Progenitor cell of endocrine pancreas (in vitro differentiated cells): ENCODE measurements around the gene MRAS. TPM values are rescaled to one million over a fixed set of nuclear protein-coding genes. Genes with fewer than 3 reads are reported as not detected.
"Not testable (repeated sequence)": the region's sequence is repeated elsewhere in the genome, so short reads cannot be mapped to it uniquely, and the experiment has no call there.

Experiments used
- DNase-seq: peaks from one replicate; pipeline ENCODE4 v3.0.0; 2021; ENCODE audit warnings: low spot score; ENCODE audit not compliant: unreplicated experiment
- H3K27ac Mint-ChIP-seq: 2 replicates; pipeline ENCODE4 v1.8.0; 2021; ENCODE audit warnings: mild to moderate bottlenecking, moderate library complexity, mixed read lengths
- H3K27me3 Mint-ChIP-seq: 2 replicates; pipeline ENCODE4 v1.8.0; 2021; ENCODE audit warnings: mixed read lengths
- H3K36me3 Mint-ChIP-seq: 2 replicates; pipeline ENCODE4 v1.8.0; 2022; ENCODE audit warnings: mixed read lengths; ENCODE audit not compliant: insufficient read depth
- H3K4me1 Mint-ChIP-seq: 2 replicates; pipeline ENCODE4 v1.8.0; 2021; ENCODE audit warnings: low read depth, mixed read lengths
- H3K4me3 Mint-ChIP-seq: 2 replicates; pipeline ENCODE4 v1.8.0; 2021; ENCODE audit warnings: low read depth, mild to moderate bottlenecking, moderate library complexity, mixed read lengths
- H3K9me3 Mint-ChIP-seq: 2 replicates; pipeline ENCODE4 v1.8.0; 2021; ENCODE audit warnings: low read depth, mixed read lengths
- total RNA-seq: library from RNA; stranded (reverse); gene quantifications from 2 replicates; pipeline ENCODE4 v1.2.1, GENCODE V29; 2021
- TF ChIP-seq, protein P1 (sequence below): fragments of 200-600 bp; sonication (generic); IDR thresholded peaks from one replicate; pipeline ENCODE4 v1.5.0; 2021; ENCODE audit warnings: antibody characterized with exemption, mild to moderate bottlenecking; ENCODE audit not compliant: unreplicated experiment

Gene MRAS
- total RNA-seq, 1 donor from 2014 or later, result 27.7 TPM

DNA sequence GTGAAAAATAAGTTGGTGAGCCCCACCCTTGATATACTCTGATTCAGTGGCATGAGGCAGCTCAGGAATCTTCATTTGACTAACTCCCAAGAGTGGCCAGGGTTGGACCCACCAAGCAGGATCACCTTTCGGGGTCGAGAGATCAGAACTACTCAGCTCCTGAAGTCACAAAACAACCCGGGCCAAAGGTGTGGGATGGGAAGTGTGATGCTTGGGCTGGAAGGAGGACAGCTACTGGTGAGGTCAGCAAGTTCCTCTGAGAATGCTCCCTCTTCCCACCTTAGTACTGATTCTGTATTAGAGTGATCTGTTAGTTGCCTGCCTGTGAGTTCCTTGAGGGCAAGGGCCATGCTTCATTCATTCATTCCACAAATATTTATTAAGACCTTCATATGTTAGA is 101.1 kb downstream of the MRAS start:
- H3K4me3 Mint-ChIP-seq, result no peak overlapping the region
- no peak overlapping the region for H3K27ac Mint-ChIP-seq

DNA sequence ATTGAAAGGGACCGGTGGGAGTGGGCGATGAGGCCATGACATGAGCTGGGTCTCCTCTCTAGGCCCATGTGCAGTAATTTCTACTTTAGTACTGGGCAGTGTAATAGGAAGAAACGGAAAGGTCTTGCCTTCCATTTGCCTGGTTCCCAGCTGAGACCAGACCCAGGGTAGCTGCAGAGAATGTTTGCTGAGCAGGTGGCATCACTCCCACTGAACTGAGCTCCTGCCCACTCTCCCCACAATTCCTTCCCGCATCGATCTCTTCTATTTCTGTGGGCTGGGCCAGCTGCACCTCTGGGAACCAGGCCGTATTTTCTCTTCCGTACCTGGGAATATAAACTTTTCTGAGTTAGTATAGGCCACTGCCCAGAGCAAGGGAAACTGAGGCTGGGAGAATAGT is 101.8 kb downstream of the MRAS start:
- Mint-ChIP-seq H3K27ac (no peak overlapping the region), H3K4me3 (no peak overlapping the region), H3K27me3 (peaks cover 6% of the 10 kb centered on the region), H3K36me3 (no peaks in the 10 kb centered on the region), H3K4me1 (no peaks in the 10 kb centered on the region), H3K9me3 (no peaks in the 10 kb centered on the region)
- TF ChIP-seq, protein P1, sequence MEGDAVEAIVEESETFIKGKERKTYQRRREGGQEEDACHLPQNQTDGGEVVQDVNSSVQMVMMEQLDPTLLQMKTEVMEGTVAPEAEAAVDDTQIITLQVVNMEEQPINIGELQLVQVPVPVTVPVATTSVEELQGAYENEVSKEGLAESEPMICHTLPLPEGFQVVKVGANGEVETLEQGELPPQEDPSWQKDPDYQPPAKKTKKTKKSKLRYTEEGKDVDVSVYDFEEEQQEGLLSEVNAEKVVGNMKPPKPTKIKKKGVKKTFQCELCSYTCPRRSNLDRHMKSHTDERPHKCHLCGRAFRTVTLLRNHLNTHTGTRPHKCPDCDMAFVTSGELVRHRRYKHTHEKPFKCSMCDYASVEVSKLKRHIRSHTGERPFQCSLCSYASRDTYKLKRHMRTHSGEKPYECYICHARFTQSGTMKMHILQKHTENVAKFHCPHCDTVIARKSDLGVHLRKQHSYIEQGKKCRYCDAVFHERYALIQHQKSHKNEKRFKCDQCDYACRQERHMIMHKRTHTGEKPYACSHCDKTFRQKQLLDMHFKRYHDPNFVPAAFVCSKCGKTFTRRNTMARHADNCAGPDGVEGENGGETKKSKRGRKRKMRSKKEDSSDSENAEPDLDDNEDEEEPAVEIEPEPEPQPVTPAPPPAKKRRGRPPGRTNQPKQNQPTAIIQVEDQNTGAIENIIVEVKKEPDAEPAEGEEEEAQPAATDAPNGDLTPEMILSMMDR, result no peak
- DNase-seq, result no peak

More for the DNA sequence above, 101.1 kb downstream of the MRAS start:
- H3K36me3 Mint-ChIP-seq, result no peaks in the 10 kb centered on the region
- no peak for DNase-seq
- H3K4me1 Mint-ChIP-seq, result no peaks in the 10 kb centered on the region
- TF ChIP-seq, protein P1, result no peak
- peaks cover 6% of the 10 kb centered on the region for H3K27me3 Mint-ChIP-seq
- H3K9me3 Mint-ChIP-seq, result no peaks in the 10 kb centered on the region

DNA sequence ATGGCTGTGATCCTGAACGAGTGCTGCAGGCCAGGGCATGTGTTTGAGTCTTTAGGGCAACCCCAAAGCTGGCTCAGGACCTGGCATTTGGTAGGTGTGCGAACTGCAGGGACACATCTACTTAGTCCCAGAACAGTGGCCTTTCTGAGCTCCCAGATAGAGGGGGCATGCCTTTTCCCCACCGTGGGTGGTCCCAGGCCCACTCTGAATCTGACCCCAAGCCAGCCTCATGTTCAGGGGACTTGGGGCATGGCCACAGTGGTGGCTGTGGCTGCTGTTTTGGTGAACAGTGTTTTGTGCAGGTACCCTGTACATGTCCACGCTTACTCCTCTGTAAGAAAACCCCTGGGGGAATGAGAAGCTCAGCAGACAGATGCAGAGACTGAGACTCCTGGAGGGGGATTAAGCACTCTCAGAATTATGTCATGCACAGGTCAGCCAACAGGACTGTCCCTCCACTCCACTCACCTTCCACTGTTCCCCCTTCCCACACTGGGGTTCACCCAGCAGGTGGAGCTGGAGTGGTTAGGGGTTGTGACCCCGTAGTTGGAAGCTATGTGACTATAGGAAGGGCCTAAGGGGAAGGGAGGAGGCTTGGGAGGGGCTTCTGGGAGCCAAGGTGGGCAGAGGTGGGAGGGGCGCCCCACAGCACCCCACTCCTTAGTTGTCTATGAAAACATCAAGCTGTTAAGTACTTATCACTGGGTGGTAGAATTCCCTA is 102.5 kb downstream of the MRAS start:
- H3K27ac Mint-ChIP-seq, result no peak overlapping the region
- no peak overlapping the region for H3K4me3 Mint-ChIP-seq
- peaks cover 6% of the 10 kb centered on the region for H3K27me3 Mint-ChIP-seq
- no peaks in the 10 kb centered on the region for H3K36me3 Mint-ChIP-seq
- H3K9me3 Mint-ChIP-seq, result no peaks in the 10 kb centered on the region
- TF ChIP-seq, protein P1, result no peak
- H3K4me1 Mint-ChIP-seq, result no peaks in the 10 kb centered on the region
- DNase-seq, result no peak

DNA sequence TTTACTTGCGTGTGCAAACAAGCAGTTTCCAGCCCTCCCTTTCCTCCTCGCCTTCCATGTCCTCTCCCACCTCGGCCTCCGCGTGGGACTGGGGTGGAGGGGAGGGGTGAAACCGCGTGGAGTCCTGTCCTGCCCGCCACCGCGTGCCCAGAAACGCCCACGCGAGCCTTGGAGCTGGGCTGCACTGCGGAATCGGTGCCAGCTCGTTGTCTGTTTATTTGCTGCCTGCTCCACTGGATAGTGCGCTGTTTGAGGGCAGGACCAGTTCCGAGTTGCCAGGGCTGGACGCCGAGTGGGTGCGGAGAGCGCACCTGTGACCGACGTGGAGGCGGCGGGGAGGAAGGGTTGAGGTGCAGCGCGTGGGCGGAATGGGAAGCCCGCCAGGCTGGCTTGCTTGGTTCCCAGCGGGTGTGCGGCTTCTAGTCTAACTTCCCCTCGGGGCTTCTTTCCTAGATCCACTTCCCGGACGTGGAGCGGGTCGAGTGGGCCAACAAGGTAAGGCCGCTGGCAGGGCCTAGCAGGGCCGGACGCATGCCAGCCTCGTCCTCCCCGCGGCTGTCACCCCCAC is 103.3 kb downstream of the MRAS start:
- no peak for DNase-seq
- Mint-ChIP-seq H3K4me1 (no peaks in the 10 kb centered on the region), H3K4me3 (no peak overlapping the region), H3K36me3 (no peaks in the 10 kb centered on the region), H3K9me3 (no peaks in the 10 kb centered on the region), H3K27ac (no peak overlapping the region), H3K27me3 (peaks cover 6% of the 10 kb centered on the region)
- TF ChIP-seq, protein P1, result no peak

DNA sequence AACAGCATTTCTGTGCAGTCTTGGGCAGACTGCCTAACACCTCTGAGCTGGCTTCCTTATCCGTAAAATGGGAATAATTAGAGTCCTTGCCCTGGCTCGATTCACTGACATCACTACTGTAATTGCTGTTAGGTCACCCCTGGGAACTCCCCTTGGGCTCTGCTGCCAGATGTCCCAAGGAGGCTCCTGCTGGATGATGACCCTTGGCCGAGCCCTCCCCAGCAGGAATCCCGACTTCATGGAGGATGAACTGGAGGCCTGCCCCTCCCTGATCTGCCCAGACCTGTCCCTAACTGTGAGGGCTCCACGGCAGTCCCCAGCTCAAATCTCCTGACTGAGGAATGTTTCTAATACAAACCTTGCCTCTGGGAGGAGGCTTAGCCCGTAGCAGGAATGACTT is 104.1 kb downstream of the MRAS start:
- H3K27ac Mint-ChIP-seq, result no peak overlapping the region
- H3K36me3 Mint-ChIP-seq, result no peaks in the 10 kb centered on the region
- no peak overlapping the region for H3K4me3 Mint-ChIP-seq
- H3K27me3 Mint-ChIP-seq, result peaks cover 6% of the 10 kb centered on the region
- TF ChIP-seq, protein P1, result no peak
- DNase-seq, result no peak
- no peaks in the 10 kb centered on the region for H3K4me1 Mint-ChIP-seq
- H3K9me3 Mint-ChIP-seq, result no peaks in the 10 kb centered on the region

DNA sequence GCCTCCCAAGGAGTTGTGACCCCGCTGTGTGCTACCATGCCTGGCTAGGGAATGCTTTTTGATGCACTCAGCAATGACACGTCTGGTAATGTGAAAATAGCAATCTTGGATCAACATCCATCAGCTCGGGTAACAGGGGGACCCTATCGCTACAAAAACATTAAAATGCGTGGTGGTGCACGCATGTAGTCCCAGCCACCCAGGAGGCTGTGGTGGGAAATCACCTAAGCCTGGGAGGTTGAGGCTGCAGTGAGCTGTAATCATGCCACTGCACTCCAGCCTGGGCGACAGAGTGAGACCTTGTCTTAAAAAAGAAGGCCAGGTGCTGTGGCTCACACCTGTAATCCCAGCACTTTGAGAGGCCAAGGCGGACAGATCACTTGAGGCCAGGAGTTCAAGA is 105.6 kb downstream of the MRAS start:
- not testable (repeated sequence) for H3K27me3 Mint-ChIP-seq, DNase-seq

More for the DNA sequence above, 105.6 kb downstream of the MRAS start:
- not testable (repeated sequence) for H3K36me3 Mint-ChIP-seq, H3K4me3 Mint-ChIP-seq, H3K4me1 Mint-ChIP-seq, H3K27ac Mint-ChIP-seq, H3K9me3 Mint-ChIP-seq
